ENCODE data around the gene FMNL3. TPM values are rescaled to one million over a fixed set of nuclear protein-coding genes. Genes with fewer than 3 reads are reported as not detected.

FMNL3 gene
- polyA plus RNA-seq, 1 of the 3 experiments (the other 2 are of a cell fraction), result 10.2 TPM

DNA sequence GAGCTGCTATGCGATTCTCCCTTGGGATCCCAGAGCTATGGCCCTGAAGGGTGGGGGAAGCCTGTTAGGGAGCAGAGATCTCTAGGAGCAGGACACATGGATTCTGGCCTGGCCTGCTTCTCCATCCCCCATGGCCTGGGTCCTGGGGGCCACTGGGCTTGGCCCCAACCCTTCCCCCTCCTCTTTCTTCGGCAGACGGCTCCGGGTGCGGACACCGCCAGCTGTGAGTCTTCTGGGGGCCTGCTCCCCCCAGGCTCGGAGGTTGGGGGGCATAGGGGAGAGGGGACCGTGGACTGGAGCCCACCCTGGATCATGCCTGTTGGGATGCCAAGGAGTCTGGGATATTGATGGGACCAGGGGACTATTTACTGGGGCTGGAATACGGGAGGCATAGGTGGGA is 74.8 kb downstream of the FMNL3 start:
- H3K4me3 ChIP-seq (ENCODE audit: low read depth in 2 of 2, low read length in 1 of 2), result no peak overlapping the region
- peaks cover 3% of the 10 kb centered on the region; the same call in 1 of the 2 replicates for H3K79me2 ChIP-seq (ENCODE audit: insufficient read depth)
- ChIA-PET CTCF (interaction anchor here (0.8 to 30.5 kb wide), 5 partner anchors 8 to 289 kb away, joined by 3 to 590 read pairs (median 14); partner anchors contain the start of genes FMNL3 and PRPF40B), POLR2A (no interaction called here)
- no peaks in the 10 kb centered on the region for H3K27me3 ChIP-seq (ENCODE audit: insufficient read depth)
- H3K4me1 ChIP-seq (ENCODE audit: control insufficient read depth in 1 of 2, insufficient read depth in 2 of 2, low read depth in 1 of 2, low read length in 1 of 2), result peaks cover 9 to 11% of the 10 kb centered on the region in 2 experiments; a peak in 3 of 4 replicates
- no peak for DNase-seq
- H3K36me3 ChIP-seq (replicated peaks in 1 of 2; ENCODE audit: control insufficient read depth in 1 of 2, insufficient read depth in 2 of 2, low read length in 1 of 2), result peaks cover 0 to 23% of the 10 kb centered on the region in 2 experiments
- H3K4me2 ChIP-seq, result no peak overlapping the region
- H3K9me3 ChIP-seq, result no peaks in the 10 kb centered on the region
- H4K20me1 ChIP-seq (ENCODE audit: insufficient read depth), result no peaks in the 10 kb centered on the region
- H3K9ac ChIP-seq, result no peak overlapping the region
- no peaks in the 10 kb centered on the region for H3K9me2 ChIP-seq
- no peak overlapping the region for H2AFZ ChIP-seq (ENCODE audit: low read depth)
- H3K27ac ChIP-seq (ENCODE audit: low read depth in 2 of 2, low read length in 1 of 2), result no peak overlapping the region
- H3F3A ChIP-seq (replicated peaks; ENCODE audit: insufficient read depth), result peaks cover 35% of the 10 kb centered on the region
- WGBS (ENCODE audit: low lambda C conversion rate), result 84% methylated on average over 4 of the region's 9 CpGs
- TF ChIP-seq, protein P1, sequence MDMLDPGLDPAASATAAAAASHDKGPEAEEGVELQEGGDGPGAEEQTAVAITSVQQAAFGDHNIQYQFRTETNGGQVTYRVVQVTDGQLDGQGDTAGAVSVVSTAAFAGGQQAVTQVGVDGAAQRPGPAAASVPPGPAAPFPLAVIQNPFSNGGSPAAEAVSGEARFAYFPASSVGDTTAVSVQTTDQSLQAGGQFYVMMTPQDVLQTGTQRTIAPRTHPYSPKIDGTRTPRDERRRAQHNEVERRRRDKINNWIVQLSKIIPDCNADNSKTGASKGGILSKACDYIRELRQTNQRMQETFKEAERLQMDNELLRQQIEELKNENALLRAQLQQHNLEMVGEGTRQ (IDR thresholded peaks at IDR 0.05; ENCODE audit: borderline replicate concordance, low read depth, low read length), result no peak
- TF ChIP-seq SMC3 (IDR thresholded peaks at IDR 0.05; ENCODE audit: low read depth, low read length), result no peak
- TF ChIP-seq POLR2AphosphoS5 (IDR thresholded peaks at IDR 0.05; ENCODE audit: low read depth, low read length), result no peak
- no peak for TF ChIP-seq EP300 (IDR thresholded peaks at IDR 0.05; ENCODE audit: borderline replicate concordance in 1 of 2, low read depth in 1 of 2, low read length in 1 of 2)
- no peak for TF ChIP-seq RCOR1 (IDR thresholded peaks at IDR 0.05; ENCODE audit: low read length)
- TF ChIP-seq, protein P2, sequence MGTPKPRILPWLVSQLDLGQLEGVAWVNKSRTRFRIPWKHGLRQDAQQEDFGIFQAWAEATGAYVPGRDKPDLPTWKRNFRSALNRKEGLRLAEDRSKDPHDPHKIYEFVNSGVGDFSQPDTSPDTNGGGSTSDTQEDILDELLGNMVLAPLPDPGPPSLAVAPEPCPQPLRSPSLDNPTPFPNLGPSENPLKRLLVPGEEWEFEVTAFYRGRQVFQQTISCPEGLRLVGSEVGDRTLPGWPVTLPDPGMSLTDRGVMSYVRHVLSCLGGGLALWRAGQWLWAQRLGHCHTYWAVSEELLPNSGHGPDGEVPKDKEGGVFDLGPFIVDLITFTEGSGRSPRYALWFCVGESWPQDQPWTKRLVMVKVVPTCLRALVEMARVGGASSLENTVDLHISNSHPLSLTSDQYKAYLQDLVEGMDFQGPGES (IDR thresholded peaks at IDR 0.05; ENCODE audit: low read depth, low read length), result no peak
- TF ChIP-seq JUND (IDR thresholded peaks at IDR 0.05), result no peak
- no peak for TF ChIP-seq TEAD4 (IDR thresholded peaks at IDR 0.05; ENCODE audit: borderline replicate concordance, insufficient read depth)

DNA sequence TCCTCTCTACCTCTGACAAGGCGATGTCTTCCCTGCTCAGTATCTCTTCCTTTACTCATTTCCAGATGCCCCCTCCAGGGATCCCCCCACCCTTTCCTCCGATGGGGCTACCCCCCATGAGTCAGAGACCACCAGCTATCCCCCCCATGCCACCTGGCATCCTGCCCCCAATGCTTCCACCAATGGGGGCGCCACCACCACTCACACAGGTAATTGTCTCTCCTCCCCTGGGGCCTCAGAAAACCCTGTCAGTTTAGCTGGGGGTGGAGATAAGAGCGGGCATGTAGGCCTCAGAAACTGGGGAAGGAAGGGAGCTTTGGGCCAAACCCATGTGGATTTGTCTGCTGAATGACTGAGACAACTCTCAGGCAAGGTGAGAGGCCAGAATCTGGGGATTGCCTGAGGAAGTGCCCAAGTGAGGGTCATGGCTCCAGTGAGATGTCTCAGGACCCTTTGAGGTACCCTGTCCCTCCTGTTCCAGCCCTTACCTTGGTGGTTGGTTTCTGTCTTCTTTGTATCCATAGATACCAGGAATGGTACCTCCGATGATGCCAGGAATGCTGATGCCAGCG is 75.8 kb downstream of the FMNL3 start:
- H2AFZ ChIP-seq (ENCODE audit: low read depth), result no peak overlapping the region
- CTCF ChIA-PET, result interaction anchor here (2.0 to 30.5 kb wide), 3 partner anchors 9 to 81 kb away, joined by 5 to 590 read pairs (median 14); partner anchors contain the start of genes FMNL3 and PRPF40B
- H3K27me3 ChIP-seq (ENCODE audit: insufficient read depth), result no peaks in the 10 kb centered on the region
- WGBS (ENCODE audit: low lambda C conversion rate), result 81% methylated on average over 4 of the region's 6 CpGs
- H3K9me3 ChIP-seq, result no peaks in the 10 kb centered on the region
- POLR2A ChIA-PET, result no interaction called here
- peaks cover 2 to 16% of the 10 kb centered on the region in 2 experiments; a peak in 3 of 4 replicates for H3K4me1 ChIP-seq (ENCODE audit: control insufficient read depth in 1 of 2, insufficient read depth in 2 of 2, low read depth in 1 of 2, low read length in 1 of 2)
- no peak overlapping the region for H3K9ac ChIP-seq
- no peak overlapping the region for H3K4me3 ChIP-seq (ENCODE audit: low read depth in 2 of 2, low read length in 1 of 2)
- H3K27ac ChIP-seq (ENCODE audit: low read depth in 2 of 2, low read length in 1 of 2), result no peak overlapping the region
- H3F3A ChIP-seq (replicated peaks; ENCODE audit: insufficient read depth), result peaks cover 35% of the 10 kb centered on the region
- peaks cover 3% of the 10 kb centered on the region; the same call in 1 of the 2 replicates for H3K79me2 ChIP-seq (ENCODE audit: insufficient read depth)
- TF ChIP-seq MEF2A (IDR thresholded peaks at IDR 0.05; ENCODE audit: borderline replicate concordance, low read depth) (no peak), ELF1 (IDR thresholded peaks at IDR 0.05) (no peak), FOXJ3 (CRISPR knock-in tag; IDR thresholded peaks at IDR 0.05) (no peak), MXI1 (IDR thresholded peaks at IDR 0.05; ENCODE audit: low read depth, low read length) (no peak), RCOR1 (IDR thresholded peaks at IDR 0.05; ENCODE audit: low read length) (no peak)
- TF ChIP-seq, protein P3, sequence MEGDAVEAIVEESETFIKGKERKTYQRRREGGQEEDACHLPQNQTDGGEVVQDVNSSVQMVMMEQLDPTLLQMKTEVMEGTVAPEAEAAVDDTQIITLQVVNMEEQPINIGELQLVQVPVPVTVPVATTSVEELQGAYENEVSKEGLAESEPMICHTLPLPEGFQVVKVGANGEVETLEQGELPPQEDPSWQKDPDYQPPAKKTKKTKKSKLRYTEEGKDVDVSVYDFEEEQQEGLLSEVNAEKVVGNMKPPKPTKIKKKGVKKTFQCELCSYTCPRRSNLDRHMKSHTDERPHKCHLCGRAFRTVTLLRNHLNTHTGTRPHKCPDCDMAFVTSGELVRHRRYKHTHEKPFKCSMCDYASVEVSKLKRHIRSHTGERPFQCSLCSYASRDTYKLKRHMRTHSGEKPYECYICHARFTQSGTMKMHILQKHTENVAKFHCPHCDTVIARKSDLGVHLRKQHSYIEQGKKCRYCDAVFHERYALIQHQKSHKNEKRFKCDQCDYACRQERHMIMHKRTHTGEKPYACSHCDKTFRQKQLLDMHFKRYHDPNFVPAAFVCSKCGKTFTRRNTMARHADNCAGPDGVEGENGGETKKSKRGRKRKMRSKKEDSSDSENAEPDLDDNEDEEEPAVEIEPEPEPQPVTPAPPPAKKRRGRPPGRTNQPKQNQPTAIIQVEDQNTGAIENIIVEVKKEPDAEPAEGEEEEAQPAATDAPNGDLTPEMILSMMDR (IDR thresholded peaks at IDR 0.05), result no peak
- TF ChIP-seq, protein P4, sequence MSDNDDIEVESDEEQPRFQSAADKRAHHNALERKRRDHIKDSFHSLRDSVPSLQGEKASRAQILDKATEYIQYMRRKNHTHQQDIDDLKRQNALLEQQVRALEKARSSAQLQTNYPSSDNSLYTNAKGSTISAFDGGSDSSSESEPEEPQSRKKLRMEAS (IDR thresholded peaks at IDR 0.05; ENCODE audit: low read depth), result no peak
- no peaks in the 10 kb centered on the region for H3K9me2 ChIP-seq
- peaks cover 0 to 23% of the 10 kb centered on the region in 2 experiments for H3K36me3 ChIP-seq (replicated peaks in 1 of 2; ENCODE audit: control insufficient read depth in 1 of 2, insufficient read depth in 2 of 2, low read length in 1 of 2)
- no peak overlapping the region for H3K4me2 ChIP-seq
- no peaks in the 10 kb centered on the region for H4K20me1 ChIP-seq (ENCODE audit: insufficient read depth)
- DNase-seq, result no peak
